Measurements from ENCODE around the gene PARP6. TPM values are rescaled to one million over a fixed set of nuclear protein-coding genes. Genes with fewer than 3 reads are reported as not detected.

Gene PARP6
- total and polyA plus RNA-seq, 4 donors = 4.3 to 15.3 (median 9.3) TPM

DNA sequence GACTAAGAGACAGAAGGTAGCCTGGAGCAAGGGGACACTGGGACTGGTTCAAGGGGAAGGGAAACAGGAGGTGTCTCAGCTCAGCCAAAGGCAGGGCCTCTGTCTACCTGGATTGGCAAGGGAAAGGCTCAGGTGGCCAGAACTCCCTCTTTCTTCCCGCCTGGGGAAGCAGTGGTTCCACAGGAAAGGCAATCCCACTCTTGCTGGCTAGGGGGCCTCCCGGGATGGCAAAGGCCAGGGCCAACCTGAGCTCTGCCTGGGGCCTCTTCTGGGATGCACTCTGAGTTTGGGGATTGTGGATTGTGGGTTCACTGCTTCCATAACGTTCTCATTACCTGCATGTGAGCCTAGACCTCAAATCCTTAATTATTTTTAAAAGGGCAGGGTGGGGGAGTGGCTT, 13.0 kb upstream of the PARP6 start:
- no peak for DNase-seq (ENCODE audit: low spot score)
- TF ChIP-seq RXRA (IDR thresholded peaks at IDR 0.05) (no peak), HNF4G (IDR thresholded peaks at IDR 0.05) (no peak), JUND (IDR thresholded peaks at IDR 0.05) (no peak)
- Histone ChIP-seq H3K36me3 (ENCODE audit: control insufficient read depth in 4 of 4, insufficient read depth in 3 of 4, low read depth in 1 of 4, low read length in 3 of 4) (no peaks in the 10 kb centered on the region), H3K9me3 (ENCODE audit: control insufficient read depth in 4 of 4, low read length in 3 of 4) (no peaks in the 10 kb centered on the region), H3K4me1 (ENCODE audit: control insufficient read depth in 4 of 4, insufficient read depth in 4 of 4, low read length in 3 of 4) (peaks cover 0 to 12% (median 4%) of the 10 kb centered on the region in 4 donors), H3K4me3 (ENCODE audit: low read depth in 1 of 3, low read length in 3 of 3) (no peak overlapping the region), H3K27me3 (ENCODE audit: control insufficient read depth in 4 of 4, insufficient read depth in 4 of 4, low read length in 3 of 4) (no peaks in the 10 kb centered on the region), H3K9ac (ENCODE audit: low read depth in 1 of 2, low read length in 2 of 2) (no peak overlapping the region), H3K27ac (ENCODE audit: low read depth in 1 of 2, low read length in 2 of 2) (no peak overlapping the region)
- 73% methylated on average over 3 of the region's 3 CpGs for WGBS

DNA sequence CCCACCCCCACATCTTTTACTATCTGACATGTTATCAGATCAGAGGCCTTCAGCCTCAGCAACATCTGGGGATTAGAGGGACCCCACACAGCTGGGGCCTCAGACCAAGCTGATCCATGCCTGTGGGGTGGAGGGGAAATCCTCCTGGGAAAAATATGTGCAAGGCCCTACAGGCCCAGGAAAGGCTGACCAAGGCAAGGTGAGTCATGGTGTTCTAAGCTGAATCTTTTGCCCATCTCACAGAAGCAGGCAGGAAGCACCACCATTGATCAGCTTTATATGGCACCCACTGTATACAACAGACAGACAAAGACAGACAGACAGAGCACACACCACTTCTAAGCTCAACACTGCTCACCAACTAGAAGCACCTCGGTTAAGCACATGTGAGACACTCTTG, 12.4 kb upstream of the PARP6 start:
- no peak overlapping the region for H3K27ac ChIP-seq (ENCODE audit: low read depth in 1 of 2, low read length in 2 of 2)
- H3K4me3 ChIP-seq (ENCODE audit: low read depth in 1 of 3, low read length in 3 of 3) = no peak overlapping the region
- no peak overlapping the region for H3K9ac ChIP-seq (ENCODE audit: low read depth in 1 of 2, low read length in 2 of 2)
- no peaks in the 10 kb centered on the region for H3K9me3 ChIP-seq (ENCODE audit: control insufficient read depth in 4 of 4, low read length in 3 of 4)
- peaks cover 0 to 12% (median 4%) of the 10 kb centered on the region in 4 donors for H3K4me1 ChIP-seq (ENCODE audit: control insufficient read depth in 4 of 4, insufficient read depth in 4 of 4, low read length in 3 of 4)
- no peaks in the 10 kb centered on the region for H3K36me3 ChIP-seq (ENCODE audit: control insufficient read depth in 4 of 4, insufficient read depth in 3 of 4, low read depth in 1 of 4, low read length in 3 of 4)
- TF ChIP-seq RAD21 (IDR thresholded peaks at IDR 0.05) (no peak), JUND (IDR thresholded peaks at IDR 0.05) (no peak), TAF1 (conservative IDR thresholded peaks at IDR 0.05) (no peak), SP1 (IDR thresholded peaks at IDR 0.05) (no peak), EGR1 (IDR thresholded peaks at IDR 0.05; ENCODE audit: low read depth in 2 of 2) (no peak), RXRA (IDR thresholded peaks at IDR 0.05) (no peak), FOXA2 (IDR thresholded peaks at IDR 0.05) (no peak), FOXA1 (IDR thresholded peaks at IDR 0.05) (no peak), YY1 (IDR thresholded peaks at IDR 0.05) (no peak), HNF4G (IDR thresholded peaks at IDR 0.05) (no peak), NR2F2 (IDR thresholded peaks at IDR 0.05) (no peak), HNF4A (conservative IDR thresholded peaks at IDR 0.05) (no peak), GABPA (IDR thresholded peaks at IDR 0.05 in 1 of 2, conservative IDR thresholded peaks at IDR 0.05 in 1 of 2) (no peak)
- TF ChIP-seq, protein P1, sequence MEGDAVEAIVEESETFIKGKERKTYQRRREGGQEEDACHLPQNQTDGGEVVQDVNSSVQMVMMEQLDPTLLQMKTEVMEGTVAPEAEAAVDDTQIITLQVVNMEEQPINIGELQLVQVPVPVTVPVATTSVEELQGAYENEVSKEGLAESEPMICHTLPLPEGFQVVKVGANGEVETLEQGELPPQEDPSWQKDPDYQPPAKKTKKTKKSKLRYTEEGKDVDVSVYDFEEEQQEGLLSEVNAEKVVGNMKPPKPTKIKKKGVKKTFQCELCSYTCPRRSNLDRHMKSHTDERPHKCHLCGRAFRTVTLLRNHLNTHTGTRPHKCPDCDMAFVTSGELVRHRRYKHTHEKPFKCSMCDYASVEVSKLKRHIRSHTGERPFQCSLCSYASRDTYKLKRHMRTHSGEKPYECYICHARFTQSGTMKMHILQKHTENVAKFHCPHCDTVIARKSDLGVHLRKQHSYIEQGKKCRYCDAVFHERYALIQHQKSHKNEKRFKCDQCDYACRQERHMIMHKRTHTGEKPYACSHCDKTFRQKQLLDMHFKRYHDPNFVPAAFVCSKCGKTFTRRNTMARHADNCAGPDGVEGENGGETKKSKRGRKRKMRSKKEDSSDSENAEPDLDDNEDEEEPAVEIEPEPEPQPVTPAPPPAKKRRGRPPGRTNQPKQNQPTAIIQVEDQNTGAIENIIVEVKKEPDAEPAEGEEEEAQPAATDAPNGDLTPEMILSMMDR (IDR thresholded peaks at IDR 0.05; ENCODE audit: low read depth, low read length, missing input control) = no peak
- TF ChIP-seq, protein P2, sequence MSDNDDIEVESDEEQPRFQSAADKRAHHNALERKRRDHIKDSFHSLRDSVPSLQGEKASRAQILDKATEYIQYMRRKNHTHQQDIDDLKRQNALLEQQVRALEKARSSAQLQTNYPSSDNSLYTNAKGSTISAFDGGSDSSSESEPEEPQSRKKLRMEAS (IDR thresholded peaks at IDR 0.05) = no peak
- TF ChIP-seq, protein P3, sequence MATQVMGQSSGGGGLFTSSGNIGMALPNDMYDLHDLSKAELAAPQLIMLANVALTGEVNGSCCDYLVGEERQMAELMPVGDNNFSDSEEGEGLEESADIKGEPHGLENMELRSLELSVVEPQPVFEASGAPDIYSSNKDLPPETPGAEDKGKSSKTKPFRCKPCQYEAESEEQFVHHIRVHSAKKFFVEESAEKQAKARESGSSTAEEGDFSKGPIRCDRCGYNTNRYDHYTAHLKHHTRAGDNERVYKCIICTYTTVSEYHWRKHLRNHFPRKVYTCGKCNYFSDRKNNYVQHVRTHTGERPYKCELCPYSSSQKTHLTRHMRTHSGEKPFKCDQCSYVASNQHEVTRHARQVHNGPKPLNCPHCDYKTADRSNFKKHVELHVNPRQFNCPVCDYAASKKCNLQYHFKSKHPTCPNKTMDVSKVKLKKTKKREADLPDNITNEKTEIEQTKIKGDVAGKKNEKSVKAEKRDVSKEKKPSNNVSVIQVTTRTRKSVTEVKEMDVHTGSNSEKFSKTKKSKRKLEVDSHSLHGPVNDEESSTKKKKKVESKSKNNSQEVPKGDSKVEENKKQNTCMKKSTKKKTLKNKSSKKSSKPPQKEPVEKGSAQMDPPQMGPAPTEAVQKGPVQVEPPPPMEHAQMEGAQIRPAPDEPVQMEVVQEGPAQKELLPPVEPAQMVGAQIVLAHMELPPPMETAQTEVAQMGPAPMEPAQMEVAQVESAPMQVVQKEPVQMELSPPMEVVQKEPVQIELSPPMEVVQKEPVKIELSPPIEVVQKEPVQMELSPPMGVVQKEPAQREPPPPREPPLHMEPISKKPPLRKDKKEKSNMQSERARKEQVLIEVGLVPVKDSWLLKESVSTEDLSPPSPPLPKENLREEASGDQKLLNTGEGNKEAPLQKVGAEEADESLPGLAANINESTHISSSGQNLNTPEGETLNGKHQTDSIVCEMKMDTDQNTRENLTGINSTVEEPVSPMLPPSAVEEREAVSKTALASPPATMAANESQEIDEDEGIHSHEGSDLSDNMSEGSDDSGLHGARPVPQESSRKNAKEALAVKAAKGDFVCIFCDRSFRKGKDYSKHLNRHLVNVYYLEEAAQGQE (IDR thresholded peaks at IDR 0.05) = no peak
- TF ChIP-seq, protein P4, sequence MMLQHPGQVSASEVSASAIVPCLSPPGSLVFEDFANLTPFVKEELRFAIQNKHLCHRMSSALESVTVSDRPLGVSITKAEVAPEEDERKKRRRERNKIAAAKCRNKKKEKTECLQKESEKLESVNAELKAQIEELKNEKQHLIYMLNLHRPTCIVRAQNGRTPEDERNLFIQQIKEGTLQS (IDR thresholded peaks at IDR 0.05) = no peak
- TF ChIP-seq, protein P5, sequence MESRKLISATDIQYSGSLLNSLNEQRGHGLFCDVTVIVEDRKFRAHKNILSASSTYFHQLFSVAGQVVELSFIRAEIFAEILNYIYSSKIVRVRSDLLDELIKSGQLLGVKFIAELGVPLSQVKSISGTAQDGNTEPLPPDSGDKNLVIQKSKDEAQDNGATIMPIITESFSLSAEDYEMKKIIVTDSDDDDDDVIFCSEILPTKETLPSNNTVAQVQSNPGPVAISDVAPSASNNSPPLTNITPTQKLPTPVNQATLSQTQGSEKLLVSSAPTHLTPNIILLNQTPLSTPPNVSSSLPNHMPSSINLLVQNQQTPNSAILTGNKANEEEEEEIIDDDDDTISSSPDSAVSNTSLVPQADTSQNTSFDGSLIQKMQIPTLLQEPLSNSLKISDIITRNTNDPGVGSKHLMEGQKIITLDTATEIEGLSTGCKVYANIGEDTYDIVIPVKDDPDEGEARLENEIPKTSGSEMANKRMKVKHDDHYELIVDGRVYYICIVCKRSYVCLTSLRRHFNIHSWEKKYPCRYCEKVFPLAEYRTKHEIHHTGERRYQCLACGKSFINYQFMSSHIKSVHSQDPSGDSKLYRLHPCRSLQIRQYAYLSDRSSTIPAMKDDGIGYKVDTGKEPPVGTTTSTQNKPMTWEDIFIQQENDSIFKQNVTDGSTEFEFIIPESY (IDR thresholded peaks at IDR 0.05) = no peak
- WGBS = 90% methylated on average over 1 of the region's 1 CpG
- no peaks in the 10 kb centered on the region for H3K27me3 ChIP-seq (ENCODE audit: control insufficient read depth in 4 of 4, insufficient read depth in 4 of 4, low read length in 3 of 4)
- DNase-seq (ENCODE audit: low spot score) = no peak

All from liver (tissue), 9 donors.